Thoracic aorta (tissue), 2 donors: ENCODE measurements around the gene PSEN2. TPM values are rescaled to one million over a fixed set of nuclear protein-coding genes. Genes with fewer than 3 reads are reported as not detected.
"Not testable (repeated sequence)": the region's sequence is repeated elsewhere in the genome, so short reads cannot be mapped to it uniquely, and the experiment has no call there.

Experiments
- ATAC-seq: fragments of 150-250 bp; one replicate; pipeline ENCODE4 v1.8.0; 2017; ENCODE audit warnings: low read depth; ENCODE audit not compliant: insufficient number of reproducible peaks, low FRiP score
- DNase-seq: peaks from one replicate; pipeline ENCODE4 v3.0.0-alpha.2; 2020; ENCODE audit warnings: low spot score
- H3K27ac ChIP-seq, 2 donors: fragments of 200-600 bp; sonication (generic); 1 replicate in 1 of 2; 2 replicates in 1 of 2; pipeline ENCODE4 v1.5.1; 2016; ENCODE audit warnings: mild to moderate bottlenecking in 2 of 2, moderate library complexity in 2 of 2
- H3K27me3 ChIP-seq: fragments of 200-600 bp; sonication (generic); replicated peaks from 2 replicates; pipeline ENCODE4 v1.6.0; 2016; ENCODE audit warnings: mild to moderate bottlenecking; ENCODE audit not compliant: insufficient read depth
- H3K36me3 ChIP-seq: fragments of 200-600 bp; sonication (generic); one replicate; pipeline ENCODE4 v1.5.1; 2016
- H3K4me1 ChIP-seq, 2 donors: fragments of 200-600 bp; sonication (generic); 1 replicate in 1 of 2; 2 replicates in 1 of 2; pipeline versions ENCODE4 v1.5.1 to v1.6.0; 2016; ENCODE audit warnings: low read depth in 2 of 2, mild to moderate bottlenecking in 1 of 2; ENCODE audit not compliant: control insufficient read depth in 1 of 2
- H3K4me3 ChIP-seq: fragments of 200-600 bp; sonication (generic); 2 replicates; pipeline ENCODE4 v1.5.1; 2016; ENCODE audit warnings: mild to moderate bottlenecking
- H3K9me3 ChIP-seq: fragments of 200-600 bp; sonication (generic); 2 replicates; pipeline ENCODE4 v1.5.1; 2016
- total RNA-seq, 2 donors: library from RNA; depleted of rRNA; stranded (reverse); fragments of >200 nt; gene quantifications; one replicate each; pipeline versions ENCODE4 v1.1.0 to v1.2.3, GENCODE V29; 2016
- TF ChIP-seq, protein P1 (sequence below): fragments of 200-600 bp; sonication (generic); IDR thresholded peaks from one replicate; pipeline ENCODE4 v1.5.1; 2019; ENCODE audit warnings: antibody characterized with exemption

The PSEN2 gene
- total RNA-seq, 2 donors from 2014 or later = 22.2 to 52.1 TPM

DNA sequence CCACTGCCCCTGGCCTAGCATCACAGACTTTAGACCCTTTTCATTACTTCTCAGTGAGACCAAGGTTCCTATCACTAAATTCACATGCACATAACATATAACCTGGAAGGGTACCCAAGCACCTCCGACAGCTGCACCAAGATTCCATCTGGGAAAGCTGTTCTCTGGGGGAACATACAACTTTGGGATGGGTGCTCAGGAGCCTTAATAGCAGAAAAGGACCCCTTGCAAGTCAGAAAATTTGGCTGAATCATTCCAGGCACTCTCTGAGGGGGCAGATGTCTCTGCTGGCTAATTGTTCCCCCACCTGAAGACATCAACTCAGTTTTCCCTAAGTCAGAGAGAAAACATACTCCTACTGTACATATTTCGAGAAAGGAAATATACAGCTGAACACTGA is 41.3 kb upstream of the PSEN2 start:
- no peaks in the 10 kb centered on the region for H3K9me3 ChIP-seq
- H3K27me3 ChIP-seq = no peaks in the 10 kb centered on the region
- ATAC-seq (no peak), DNase-seq (no peak)
- H3K27ac ChIP-seq = no peak overlapping the region
- peaks cover 3 to 11% of the 10 kb centered on the region in 2 donors for H3K4me1 ChIP-seq
- TF ChIP-seq, protein P1, sequence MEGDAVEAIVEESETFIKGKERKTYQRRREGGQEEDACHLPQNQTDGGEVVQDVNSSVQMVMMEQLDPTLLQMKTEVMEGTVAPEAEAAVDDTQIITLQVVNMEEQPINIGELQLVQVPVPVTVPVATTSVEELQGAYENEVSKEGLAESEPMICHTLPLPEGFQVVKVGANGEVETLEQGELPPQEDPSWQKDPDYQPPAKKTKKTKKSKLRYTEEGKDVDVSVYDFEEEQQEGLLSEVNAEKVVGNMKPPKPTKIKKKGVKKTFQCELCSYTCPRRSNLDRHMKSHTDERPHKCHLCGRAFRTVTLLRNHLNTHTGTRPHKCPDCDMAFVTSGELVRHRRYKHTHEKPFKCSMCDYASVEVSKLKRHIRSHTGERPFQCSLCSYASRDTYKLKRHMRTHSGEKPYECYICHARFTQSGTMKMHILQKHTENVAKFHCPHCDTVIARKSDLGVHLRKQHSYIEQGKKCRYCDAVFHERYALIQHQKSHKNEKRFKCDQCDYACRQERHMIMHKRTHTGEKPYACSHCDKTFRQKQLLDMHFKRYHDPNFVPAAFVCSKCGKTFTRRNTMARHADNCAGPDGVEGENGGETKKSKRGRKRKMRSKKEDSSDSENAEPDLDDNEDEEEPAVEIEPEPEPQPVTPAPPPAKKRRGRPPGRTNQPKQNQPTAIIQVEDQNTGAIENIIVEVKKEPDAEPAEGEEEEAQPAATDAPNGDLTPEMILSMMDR = no peak
- no peak overlapping the region for H3K4me3 ChIP-seq
- no peaks in the 10 kb centered on the region for H3K36me3 ChIP-seq

DNA sequence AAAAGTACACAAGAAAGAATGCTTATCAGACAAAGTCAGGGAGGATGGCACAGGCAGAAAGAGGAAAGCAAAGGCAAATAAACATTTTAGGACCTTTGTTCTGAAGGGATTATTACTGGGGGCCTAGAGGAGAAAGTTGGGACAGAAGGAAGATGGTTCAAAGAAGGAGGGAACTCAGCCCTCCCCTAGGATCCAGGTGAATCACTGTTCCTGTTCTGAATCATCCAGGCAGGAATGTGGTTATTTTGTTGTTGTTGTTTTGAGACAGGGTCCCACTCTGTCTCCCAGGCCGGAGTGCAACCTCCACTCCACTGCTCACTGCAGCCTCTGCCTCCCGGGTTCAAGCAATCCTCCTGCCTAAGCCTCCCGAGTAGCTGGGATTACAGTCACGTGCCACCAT is 38.5 kb upstream of the PSEN2 start:
- TF ChIP-seq, protein P1 = no peak
- no peaks in the 10 kb centered on the region for H3K9me3 ChIP-seq
- H3K36me3 ChIP-seq = no peaks in the 10 kb centered on the region
- peaks cover 3 to 10% of the 10 kb centered on the region in 2 donors for H3K4me1 ChIP-seq
- H3K27me3 ChIP-seq = no peaks in the 10 kb centered on the region
- DNase-seq = no peak
- no peak overlapping the region for H3K27ac ChIP-seq
- no peak for ATAC-seq
- no peak overlapping the region for H3K4me3 ChIP-seq

DNA sequence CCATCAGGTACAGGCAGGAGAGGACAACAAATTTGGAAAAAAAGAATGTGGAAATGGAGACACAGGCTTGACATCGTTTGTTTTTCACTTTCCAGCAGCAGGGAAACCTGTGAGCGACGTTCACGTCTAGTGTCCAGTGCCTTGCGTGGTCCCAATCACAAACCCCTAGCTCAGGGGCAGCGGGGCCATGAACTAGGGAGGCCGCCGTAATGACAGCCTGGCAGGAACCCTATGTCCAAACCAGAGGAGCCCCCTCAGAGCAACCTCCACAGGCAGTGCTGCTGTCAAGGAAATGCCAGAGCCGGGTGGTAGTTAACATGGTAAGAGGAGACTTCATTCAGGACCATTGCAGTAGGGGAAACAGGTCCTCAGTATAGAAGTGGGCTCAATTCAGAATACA is 37.8 kb upstream of the PSEN2 start:
- Histone ChIP-seq H3K4me3 (no peak overlapping the region), H3K27ac (no peak overlapping the region), H3K36me3 (no peaks in the 10 kb centered on the region), H3K27me3 (no peaks in the 10 kb centered on the region), H3K4me1 (peaks cover under 1 to 3% of the 10 kb centered on the region in 2 donors), H3K9me3 (no peaks in the 10 kb centered on the region)
- no peak for DNase-seq
- TF ChIP-seq, protein P1 = no peak
- ATAC-seq = no peak

DNA sequence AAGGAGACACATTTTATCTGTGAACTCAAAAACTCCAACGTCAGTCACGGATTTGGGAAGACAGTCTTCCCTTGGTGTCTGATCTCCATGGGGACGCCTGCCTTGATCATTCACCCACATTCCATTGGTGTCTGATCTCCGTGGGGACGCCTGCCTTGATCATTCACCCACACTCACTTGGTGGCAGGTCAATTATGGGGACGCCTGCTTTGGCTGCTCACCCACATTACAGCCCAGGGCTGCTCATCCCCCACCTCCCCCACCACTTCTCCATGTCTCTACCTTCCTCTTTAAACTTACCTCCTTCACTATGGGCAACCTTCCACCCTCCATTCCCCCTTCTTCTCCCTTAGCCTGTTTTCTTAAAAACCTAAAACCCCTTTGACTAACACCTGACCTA is 36.2 kb upstream of the PSEN2 start:
- not testable (repeated sequence) for ATAC-seq, H3K27ac ChIP-seq, H3K4me1 ChIP-seq, DNase-seq, H3K36me3 ChIP-seq, H3K27me3 ChIP-seq, H3K9me3 ChIP-seq, H3K4me3 ChIP-seq

DNA sequence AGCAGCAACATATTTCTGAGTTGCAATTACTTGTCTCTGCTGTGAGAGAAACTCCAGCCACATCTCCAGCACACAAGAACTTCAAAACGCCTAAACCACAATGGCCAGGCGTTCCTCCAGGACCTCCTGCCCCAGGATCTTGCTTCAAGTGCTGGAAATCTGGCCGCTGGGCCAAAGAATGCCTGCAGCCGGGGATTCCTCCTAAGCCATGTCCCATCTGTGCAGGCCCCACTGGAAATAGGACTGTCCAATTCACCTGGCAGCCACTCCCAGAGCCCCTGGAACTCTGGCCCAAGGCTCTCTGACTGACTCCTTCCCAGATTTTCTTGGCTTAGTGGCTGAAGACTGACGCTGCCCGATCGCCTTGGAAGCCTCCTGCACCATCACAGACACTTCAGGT is 35.0 kb upstream of the PSEN2 start:
- H3K4me1 ChIP-seq, H3K4me3 ChIP-seq, ATAC-seq, H3K27me3 ChIP-seq, H3K9me3 ChIP-seq, H3K27ac ChIP-seq, H3K36me3 ChIP-seq, DNase-seq: not testable (repeated sequence)

DNA sequence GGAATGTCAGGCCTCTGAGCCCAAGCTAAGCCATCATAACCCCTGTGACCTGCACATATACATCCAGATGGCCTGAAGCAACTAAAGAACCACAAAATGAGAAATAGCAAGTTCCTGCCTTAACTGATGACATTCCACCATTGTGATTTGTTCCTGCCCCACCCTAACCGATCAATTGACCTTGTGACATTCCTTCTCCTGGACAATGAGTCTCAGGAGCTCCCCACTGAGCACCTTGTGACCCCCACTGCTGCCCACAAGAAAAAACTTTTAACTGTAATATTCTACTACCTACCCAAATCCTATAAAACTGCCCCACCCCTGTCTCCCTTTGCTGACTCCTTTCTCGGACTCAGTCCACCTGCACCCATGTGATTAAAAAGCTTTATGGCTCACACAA is 32.5 kb upstream of the PSEN2 start:
- not testable (repeated sequence) for DNase-seq, H3K36me3 ChIP-seq, H3K4me3 ChIP-seq, H3K27me3 ChIP-seq, H3K27ac ChIP-seq, H3K9me3 ChIP-seq, ATAC-seq, H3K4me1 ChIP-seq

DNA sequence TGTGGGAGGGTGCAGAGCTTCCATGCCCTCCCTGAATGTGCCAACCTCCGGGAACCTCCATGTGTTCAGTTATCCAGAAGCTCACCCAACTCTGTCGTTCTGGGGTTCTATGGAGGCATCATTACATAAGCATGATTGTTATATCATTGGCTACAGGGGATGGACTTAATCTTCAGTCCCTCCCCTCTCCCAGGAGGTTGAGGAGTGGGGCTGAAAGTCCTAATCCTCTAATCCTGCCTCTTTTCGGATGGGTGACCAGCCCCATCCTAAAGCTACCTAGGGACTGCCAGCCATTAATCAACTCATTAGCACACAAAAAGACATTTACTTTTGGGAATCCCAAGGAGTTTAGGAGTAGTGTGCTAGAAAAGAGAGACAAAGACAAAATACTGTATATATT is 32.0 kb upstream of the PSEN2 start:
- ATAC-seq (no peak), DNase-seq (no peak)
- TF ChIP-seq, protein P1 = no peak
- Histone ChIP-seq H3K36me3 (no peaks in the 10 kb centered on the region), H3K9me3 (no peaks in the 10 kb centered on the region), H3K4me3 (no peak overlapping the region), H3K4me1 (no peaks in the 10 kb centered on the region), H3K27ac (no peak overlapping the region), H3K27me3 (no peaks in the 10 kb centered on the region)
